Activated naive CD4-positive, alpha-beta T cell treated with anti-CD3 and anti-CD28 coated beads, Interleukin-2, amount 50 U/mL, for 72 hours (primary cell): Measurements from ENCODE around the gene LAMA4. TPM values are rescaled to one million over a fixed set of nuclear protein-coding genes. Genes with fewer than 3 reads are reported as not detected.

Experiments used
- ATAC-seq, 2 donors: fragments of 150-1000 bp; cut with Tn5 transposase; 2 replicates each; pipeline ENCODE4 v1.10.0; 2021; ENCODE audit warnings: mild to moderate bottlenecking in 2 of 2, moderate library complexity in 2 of 2
- DNase-seq, 2 donors: peaks; one replicate each; pipeline ENCODE4 v3.0.0; 2021 to 2022; ENCODE audit warnings: low spot score in 2 of 2
- H3K27ac Mint-ChIP-seq, 2 donors: one replicate each; pipeline ENCODE4 v1.8.0; 2022; ENCODE audit warnings: mild to moderate bottlenecking in 2 of 2, mixed read lengths in 2 of 2
- H3K36me3 Mint-ChIP-seq, 2 donors: one replicate each; pipeline ENCODE4 v1.8.0; 2022; ENCODE audit warnings: mixed read lengths in 2 of 2
- H3K9me3 Mint-ChIP-seq, 2 donors: one replicate each; pipeline ENCODE4 v1.8.0; 2022; ENCODE audit warnings: mixed read lengths in 2 of 2
- total RNA-seq, 2 donors: library from RNA; stranded (reverse); gene quantifications; one replicate each; pipeline ENCODE4 v1.2.3, GENCODE V29; 2022

The LAMA4 gene
- total RNA-seq, 2 donors from 2014 or later, result not detected

- no peaks in the 10 kb centered on the region for H3K36me3 Mint-ChIP-seq
- no peaks in the 10 kb centered on the region for H3K9me3 Mint-ChIP-seq
- no peak overlapping the region for H3K27ac Mint-ChIP-seq
- DNase-seq, result no peak
- no peak for ATAC-seq
Observed at GRCh38 chr6:112281821-112282615, 27.7 kb upstream of the LAMA4 start.

GRCh38 chr6:112279031-112279935 lies 24.9 kb upstream of the LAMA4 start:
- Mint-ChIP-seq H3K9me3 (no peaks in the 10 kb centered on the region), H3K27ac (no peak overlapping the region), H3K36me3 (no peaks in the 10 kb centered on the region)
- ATAC-seq (no peak), DNase-seq (no peak)

- H3K27ac Mint-ChIP-seq, result no peak overlapping the region
- DNase-seq, result no peak
- no peaks in the 10 kb centered on the region for H3K9me3 Mint-ChIP-seq
- ATAC-seq, result no peak
- H3K36me3 Mint-ChIP-seq, result no peaks in the 10 kb centered on the region
Observed at GRCh38 chr6:112275365-112275764, 21.0 kb upstream of the LAMA4 start.

- Mint-ChIP-seq H3K27ac (no peak overlapping the region), H3K9me3 (no peaks in the 10 kb centered on the region), H3K36me3 (no peaks in the 10 kb centered on the region)
- DNase-seq, result no peak
- no peak for ATAC-seq
Observed at GRCh38 chr6:112274774-112275173, 20.4 kb upstream of the LAMA4 start.

DNA sequence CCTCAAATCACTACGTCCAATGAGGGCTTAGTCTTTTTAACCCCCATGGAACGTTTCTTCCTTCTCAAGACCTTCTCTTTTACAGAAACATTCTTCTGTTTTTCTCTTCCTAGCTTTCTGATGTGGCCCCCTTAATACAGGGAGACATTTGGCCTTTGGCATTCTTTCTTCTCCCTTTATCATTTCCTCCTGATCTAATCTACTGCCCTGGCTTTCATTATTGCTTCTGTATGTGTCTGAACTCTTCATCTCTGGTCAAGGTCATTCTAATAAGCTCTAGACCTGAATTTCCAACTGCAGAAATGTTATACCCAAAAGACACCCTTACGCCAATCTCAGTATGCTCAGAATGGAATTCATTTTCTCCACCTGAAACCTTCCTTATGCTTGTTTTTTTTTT lies 18.4 kb upstream of the LAMA4 start:
- Mint-ChIP-seq H3K36me3 (no peaks in the 10 kb centered on the region), H3K9me3 (no peaks in the 10 kb centered on the region), H3K27ac (no peak overlapping the region)
- ATAC-seq (no peak), DNase-seq (no peak)

DNA sequence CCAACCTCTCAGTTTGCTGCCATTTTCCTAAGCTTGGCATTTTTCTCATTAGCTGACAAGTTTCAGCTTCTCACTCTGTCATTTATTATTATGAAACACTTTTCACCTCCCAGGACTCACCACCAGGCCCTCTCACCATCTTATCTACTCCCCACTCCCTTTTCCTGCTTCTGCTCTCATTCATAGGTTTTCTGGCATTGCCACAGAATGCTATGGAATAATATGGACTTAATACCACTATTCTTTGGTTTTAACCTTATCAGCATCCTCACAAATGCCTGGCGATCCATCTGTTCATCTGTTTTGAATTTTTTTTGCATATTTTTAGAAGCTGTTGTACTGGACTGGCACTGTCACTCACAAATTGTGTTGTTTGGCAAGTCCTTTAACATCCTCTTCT lies 16.4 kb upstream of the LAMA4 start:
- Mint-ChIP-seq H3K36me3 (no peaks in the 10 kb centered on the region), H3K27ac (no peak overlapping the region), H3K9me3 (no peaks in the 10 kb centered on the region)
- ATAC-seq (no peak), DNase-seq (no peak)

DNA sequence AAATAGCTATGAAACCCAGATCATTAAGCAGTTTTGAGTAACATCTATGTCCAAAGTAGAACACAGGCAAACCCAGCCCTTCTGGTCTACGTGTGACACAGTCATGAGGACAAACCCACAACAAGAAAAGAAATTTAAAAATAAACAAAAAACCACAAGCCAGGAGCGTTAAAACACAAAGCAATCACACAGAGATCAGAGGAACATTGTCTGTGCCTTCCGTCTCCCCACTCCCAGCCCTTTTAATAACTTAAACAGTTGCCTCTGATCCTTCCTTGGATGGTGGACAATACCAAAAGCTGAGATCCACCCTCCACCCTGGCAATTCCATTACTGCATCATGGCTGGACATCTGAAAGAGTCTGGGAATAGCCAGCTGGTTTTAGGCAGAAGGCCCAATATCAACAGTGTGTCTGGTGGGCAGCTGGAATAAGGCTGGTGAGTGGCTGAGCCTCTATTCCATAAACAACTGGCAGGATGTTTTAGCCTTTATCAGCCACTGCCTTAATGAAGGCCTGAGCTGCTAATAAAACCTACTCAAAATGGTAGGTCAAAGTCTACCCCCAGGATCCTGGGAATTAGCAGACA lies 15.7 kb upstream of the LAMA4 start:
- no peaks in the 10 kb centered on the region for H3K9me3 Mint-ChIP-seq
- H3K27ac Mint-ChIP-seq, result no peak overlapping the region
- ATAC-seq, result no peak
- no peaks in the 10 kb centered on the region for H3K36me3 Mint-ChIP-seq
- no peak for DNase-seq

DNA sequence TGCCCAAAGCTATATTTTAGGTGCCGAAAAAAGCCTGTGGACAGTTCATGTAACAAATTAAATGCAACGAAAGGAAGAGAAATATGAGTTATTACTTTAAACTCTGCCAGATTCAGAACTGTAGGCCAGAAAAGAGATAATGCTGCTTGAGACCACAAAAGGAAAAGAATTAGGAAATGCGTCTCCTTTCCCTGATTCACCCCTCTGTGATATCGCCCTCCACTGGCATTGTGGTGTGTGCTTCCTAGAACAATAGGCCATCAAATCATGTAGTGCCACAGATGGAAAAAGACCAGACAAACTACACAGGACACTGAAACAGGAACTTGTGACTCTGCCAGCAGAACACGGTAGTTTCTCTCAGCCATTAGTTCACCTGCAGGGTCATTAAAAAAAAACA lies 14.7 kb upstream of the LAMA4 start:
- H3K36me3 Mint-ChIP-seq, result no peaks in the 10 kb centered on the region
- no peak overlapping the region for H3K27ac Mint-ChIP-seq
- ATAC-seq, result no peak
- DNase-seq, result no peak
- H3K9me3 Mint-ChIP-seq, result no peaks in the 10 kb centered on the region

DNA sequence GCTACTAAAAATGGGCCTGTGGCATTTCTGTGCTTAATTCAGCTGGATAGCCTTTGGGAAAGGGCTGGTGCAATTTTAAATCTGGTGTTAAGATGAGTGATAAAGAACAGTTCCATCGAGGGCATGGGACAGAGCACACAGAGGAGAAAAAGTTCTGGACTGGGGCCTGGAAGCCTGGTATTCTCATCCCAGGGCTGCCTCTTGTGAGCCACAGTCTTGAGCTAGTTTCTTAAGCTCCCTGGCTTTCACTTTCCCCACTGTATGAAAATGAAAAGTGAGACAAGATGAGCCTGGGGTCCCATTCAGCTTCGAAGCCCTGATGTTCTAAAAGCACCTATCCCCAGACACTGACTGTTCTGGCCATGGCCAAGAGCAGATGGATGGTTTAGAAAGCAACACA lies 14.3 kb upstream of the LAMA4 start:
- ATAC-seq, result no peak
- H3K9me3 Mint-ChIP-seq, result no peaks in the 10 kb centered on the region
- H3K27ac Mint-ChIP-seq, result no peak overlapping the region
- H3K36me3 Mint-ChIP-seq, result no peaks in the 10 kb centered on the region
- DNase-seq, result no peak

DNA sequence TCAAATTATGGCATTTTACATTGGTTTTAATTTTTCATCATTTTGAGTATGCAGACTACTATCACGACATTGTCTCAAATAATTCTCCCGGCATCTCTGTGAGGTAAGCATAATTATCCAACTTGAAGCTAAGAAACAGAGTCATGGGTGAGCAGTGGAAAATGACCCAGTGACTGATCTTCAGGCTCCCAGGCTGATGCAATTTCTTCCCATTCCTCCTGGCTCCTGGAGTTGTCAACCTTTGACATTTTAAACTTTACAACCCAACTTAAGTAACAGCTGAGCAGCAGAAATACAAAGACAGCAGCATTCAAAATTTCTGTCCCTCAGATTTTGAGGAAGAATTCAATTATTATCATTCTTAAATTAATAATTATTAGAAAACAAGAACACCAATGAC lies 13.7 kb upstream of the LAMA4 start:
- ATAC-seq, result no peak
- H3K36me3 Mint-ChIP-seq, result no peaks in the 10 kb centered on the region

DNA sequence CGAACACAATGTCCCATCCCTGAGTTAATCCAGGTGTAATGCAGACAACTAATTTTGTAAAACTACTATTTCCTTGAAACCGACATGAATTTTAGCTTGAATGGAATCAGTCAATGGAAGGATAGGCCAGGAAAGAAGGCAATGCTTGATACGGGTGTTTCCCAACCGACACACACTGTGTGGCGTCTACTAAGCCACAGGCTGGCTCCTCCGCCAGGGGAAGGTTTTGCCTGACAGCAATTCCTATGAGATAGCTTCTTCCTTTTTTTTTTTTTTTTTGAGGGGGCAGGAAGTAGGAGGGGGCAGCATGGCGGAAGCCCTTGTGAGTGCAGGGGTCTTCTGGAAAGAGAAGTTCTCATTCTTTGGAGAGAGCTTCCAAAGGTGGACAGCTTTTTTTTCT lies 12.0 kb upstream of the LAMA4 start:
- DNase-seq (no peak), ATAC-seq (no peak)
- H3K27ac Mint-ChIP-seq, result no peak overlapping the region
- H3K36me3 Mint-ChIP-seq, result no peaks in the 10 kb centered on the region
- H3K9me3 Mint-ChIP-seq, result no peaks in the 10 kb centered on the region

More for the DNA sequence above, 13.7 kb upstream of the LAMA4 start:
- Mint-ChIP-seq H3K27ac (no peak overlapping the region), H3K9me3 (no peaks in the 10 kb centered on the region)
- no peak for DNase-seq

DNA sequence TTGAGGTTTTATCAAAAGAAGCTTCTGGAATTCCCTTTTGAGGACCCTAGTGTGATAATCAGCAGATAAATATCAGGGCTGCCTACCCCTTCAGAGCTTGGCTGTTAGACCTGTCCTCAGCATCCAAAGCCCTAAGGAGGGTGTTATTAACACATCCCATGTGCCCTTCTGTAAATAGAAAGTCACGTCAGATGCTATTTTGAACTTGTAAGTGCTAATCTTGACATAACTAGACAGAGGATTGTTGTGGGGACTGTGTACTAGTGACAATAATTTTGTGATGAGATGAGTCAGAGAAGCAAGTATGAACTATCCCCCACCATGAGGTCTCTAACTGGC lies 4.9 kb upstream of the LAMA4 start:
- no peak overlapping the region for H3K27ac Mint-ChIP-seq
- ATAC-seq (no peak), DNase-seq (no peak)
- H3K9me3 Mint-ChIP-seq, result no peaks in the 10 kb centered on the region
- no peaks in the 10 kb centered on the region for H3K36me3 Mint-ChIP-seq

DNA sequence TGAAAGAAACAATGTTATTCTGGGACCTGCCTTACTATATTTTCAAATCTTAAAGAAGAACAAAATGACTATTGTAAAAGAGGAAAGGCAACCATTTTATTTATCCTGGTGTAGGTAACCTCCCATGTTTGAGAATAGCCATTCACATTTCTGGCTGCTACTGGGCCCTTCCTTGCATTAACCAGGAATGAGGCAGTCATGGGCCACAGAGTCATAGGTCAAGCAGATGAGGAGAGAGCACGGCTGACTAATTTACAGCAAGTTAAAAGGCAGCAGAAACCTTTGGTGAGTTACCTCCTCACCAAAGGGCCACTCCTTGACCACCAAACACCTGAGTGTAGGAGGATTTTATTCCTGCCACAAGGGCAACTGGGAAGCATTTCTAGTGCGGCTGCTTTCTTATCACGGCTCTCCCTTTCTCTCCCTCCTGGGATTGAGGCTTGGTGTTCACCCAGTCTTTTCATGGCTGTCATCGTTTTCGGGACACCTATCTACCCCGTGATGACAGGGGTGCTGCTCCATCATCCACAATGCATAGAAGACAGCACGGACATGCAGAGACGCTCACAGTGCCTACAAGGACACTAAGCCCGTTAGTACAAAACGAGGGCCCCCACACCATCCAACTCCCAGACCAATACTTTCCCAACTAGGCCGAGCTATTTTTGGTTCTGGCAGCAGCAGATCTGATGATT lies 4.4 kb upstream of the LAMA4 start:
- H3K36me3 Mint-ChIP-seq, result no peaks in the 10 kb centered on the region
- H3K9me3 Mint-ChIP-seq, result no peaks in the 10 kb centered on the region
- no peak for DNase-seq
- no peak overlapping the region for H3K27ac Mint-ChIP-seq
- no peak for ATAC-seq

- ATAC-seq (no peak), DNase-seq (no peak)
- Mint-ChIP-seq H3K36me3 (no peaks in the 10 kb centered on the region), H3K9me3 (no peaks in the 10 kb centered on the region), H3K27ac (no peak overlapping the region)
Observed at GRCh38 chr6:112257178-112257855, 3.0 kb upstream of the LAMA4 start.

DNA sequence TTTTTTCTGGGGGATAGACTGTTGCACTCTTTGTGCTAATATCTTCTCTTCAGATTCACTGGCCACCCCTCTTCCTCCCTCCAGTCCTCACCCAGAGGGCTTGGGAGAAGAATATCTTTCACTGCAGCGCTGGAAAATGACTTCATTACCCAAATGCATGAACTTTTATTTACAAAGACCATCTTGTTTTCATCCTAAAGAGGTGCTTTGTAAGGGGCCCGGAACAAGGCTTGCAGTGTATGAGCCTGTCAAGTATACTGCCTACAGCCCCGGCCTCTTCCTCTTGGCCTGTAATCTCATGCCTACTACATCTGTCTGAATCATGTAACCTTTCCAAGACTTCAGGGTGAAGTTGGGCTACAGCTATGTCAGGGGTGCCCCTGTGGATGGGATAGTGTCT lies 554 bp upstream of the LAMA4 start:
- Mint-ChIP-seq H3K36me3 (no peaks in the 10 kb centered on the region), H3K27ac (no peak overlapping the region), H3K9me3 (no peaks in the 10 kb centered on the region)
- no peak for DNase-seq
- no peak for ATAC-seq

GRCh38 chr6:112253498-112253840 lies 898 bp downstream of the LAMA4 start:
- Mint-ChIP-seq H3K9me3 (no peaks in the 10 kb centered on the region), H3K27ac (no peak overlapping the region)
- no peak for DNase-seq

More at GRCh38 chr6:112253498-112253840, 898 bp downstream of the LAMA4 start:
- H3K36me3 Mint-ChIP-seq, result no peaks in the 10 kb centered on the region
- peak; percentile 39 to 67 for ATAC-seq
